PC-3 (cell line): Measurements from ENCODE around the gene WFDC5. TPM values are rescaled to one million over a fixed set of nuclear protein-coding genes. Genes with fewer than 3 reads are reported as not detected.
"Not testable (repeated sequence)": the region's sequence is repeated elsewhere in the genome, so short reads cannot be mapped to it uniquely, and the experiment has no call there.

Experiments used
- ATAC-seq: fragments of 200-7000 bp; cut with Tn5 transposase; 2 replicates; pipeline ENCODE4 v1.9.1; 2020; ENCODE audit warnings: mild to moderate bottlenecking, moderate library complexity
- BruUV-seq: library from RNA; stranded (reverse); fragments of 400-500 nt; replicated peaks from 2 replicates; lab custom pipeline; 2021; lab: Mats Ljungman, UMichigan
- CTCF ChIA-PET: fragments of 300-600 bp; sonication (Branson Sonifier 250); formaldehyde crosslinking; loops from one replicate; lab custom pipeline; 2022; ENCODE audit warnings: antibody characterized with exemption; lab: Charles Lee
- POLR2A ChIA-PET: fragments of 300-600 bp; sonication (Branson Sonifier 250); formaldehyde crosslinking; loops from one replicate; lab custom pipeline; 2022; ENCODE audit warnings: antibody characterized with exemption; ENCODE audit not compliant: unreplicated experiment; lab: Charles Lee
- DNase-seq: peaks from one replicate; pipeline ENCODE4 v3.0.0-alpha.2; 2015
- H2AFZ ChIP-seq: fragments of 300-600 bp; sonication (generic); 2 replicates; pipeline ENCODE4 v1.6.0; 2016; ENCODE audit warnings: antibody characterized with exemption, low read length
- H3F3A ChIP-seq: fragments of 300-600 bp; sonication (generic); one replicate; pipeline ENCODE4 v1.6.0; 2017; ENCODE audit warnings: antibody characterized with exemption, low read length, control low read depth, mild to moderate bottlenecking; ENCODE audit not compliant: unreplicated experiment
- H3K27ac ChIP-seq: fragments of 300-600 bp; sonication (generic); 2 replicates; pipeline ENCODE4 v1.5.1; 2016; ENCODE audit warnings: mild to moderate bottlenecking, low read length
- H3K27me3 ChIP-seq: fragments of 300-600 bp; sonication (generic); 2 replicates; pipeline ENCODE4 v1.6.1; 2016; ENCODE audit warnings: low read length, mixed read lengths
- H3K36me3 ChIP-seq: fragments of 300-600 bp; sonication (generic); 2 replicates; pipeline ENCODE4 v1.6.1; 2016; ENCODE audit warnings: low read depth, mixed run types, low read length, mixed read lengths
- H3K4me1 ChIP-seq: fragments of 300-600 bp; sonication (generic); 2 replicates; pipeline ENCODE4 v1.5.1; 2016; ENCODE audit warnings: low read length; ENCODE audit not compliant: insufficient read depth
- H3K4me2 ChIP-seq: fragments of 300-600 bp; sonication (generic); 2 replicates; pipeline ENCODE4 v1.6.0; 2016; ENCODE audit warnings: low read length
- H3K4me3 ChIP-seq: fragments of 300-600 bp; sonication (generic); 2 replicates; pipeline ENCODE4 v1.5.1; 2016; ENCODE audit warnings: mild to moderate bottlenecking, low read length, mixed read lengths
- H3K79me2 ChIP-seq: fragments of 300-600 bp; sonication (generic); 2 replicates; pipeline ENCODE4 v1.6.1; 2017; ENCODE audit warnings: low read length, mixed read lengths
- H3K9ac ChIP-seq: fragments of 300-600 bp; sonication (generic); 2 replicates; pipeline ENCODE4 v1.6.0; 2016; ENCODE audit warnings: mild to moderate bottlenecking, low read length
- H3K9me2 ChIP-seq: fragments of 300-600 bp; sonication (generic); replicated peaks from 2 replicates; pipeline ENCODE4 v1.6.1; 2016; ENCODE audit warnings: mixed run types, low read length, mixed read lengths
- H3K9me3 ChIP-seq: fragments of 300-600 bp; sonication (generic); 2 replicates; pipeline ENCODE4 v1.6.1; 2016; ENCODE audit warnings: low read length, mixed read lengths
- H4K20me1 ChIP-seq: fragments of 300-600 bp; sonication (generic); 2 replicates; pipeline ENCODE4 v1.6.1; 2016; ENCODE audit warnings: low read length, mixed read lengths
- CTCF ChIP-seq: fragments of 300-600 bp; sonication (generic); conservative IDR thresholded peaks from 2 replicates; pipeline ENCODE4 v1.5.1; 2017; ENCODE audit warnings: antibody characterized with exemption, low read depth, mild to moderate bottlenecking, low read length
- EZH2 ChIP-seq: fragments of 300-600 bp; sonication (generic); IDR thresholded peaks from one replicate; pipeline ENCODE4 v1.6.1; 2017; ENCODE audit warnings: antibody characterized with exemption, mild to moderate bottlenecking, low read length; ENCODE audit not compliant: unreplicated experiment
- EZH2phosphoT487 ChIP-seq: fragments of 300-600 bp; sonication (generic); IDR thresholded peaks from 2 replicates; pipeline ENCODE4 v1.6.1; 2018; ENCODE audit warnings: mild to moderate bottlenecking, antibody characterized with exemption, low read length, borderline replicate concordance
- intact Hi-C: fragments of 100-400 bp; cut with micrococcal nuclease; formaldehyde crosslinking; loops from 2 replicates; pipeline ENCODE4 v1.9.0; 2023
- total RNA-seq: library from RNA; depleted of rRNA; stranded (reverse); fragments of >200 nt; gene quantifications from 2 replicates; pipeline ENCODE4 v1.2.3, GENCODE V29; 2014

Gene WFDC5
- total RNA-seq, 1 experiment from 2014 or later: not detected

- BruUV-seq: no TSS peak
- H3K27ac ChIP-seq: no peak overlapping the region
- H4K20me1 ChIP-seq: no peaks in the 10 kb centered on the region
- H3K9me3 ChIP-seq: no peaks in the 10 kb centered on the region
- CTCF ChIA-PET: no interaction called here
- intact Hi-C loops: no loop called here
- H3F3A ChIP-seq: no peaks in the 10 kb centered on the region
- H2AFZ ChIP-seq: no peak overlapping the region
- no peak for DNase-seq
- H3K79me2 ChIP-seq: no peaks in the 10 kb centered on the region
- ATAC-seq: no peak
- no peaks in the 10 kb centered on the region for H3K36me3 ChIP-seq
- H3K27me3 ChIP-seq: no peaks in the 10 kb centered on the region
- no peak overlapping the region for H3K9ac ChIP-seq
- peaks cover 3% of the 10 kb centered on the region for H3K4me1 ChIP-seq
- POLR2A ChIA-PET: no interaction called here
- H3K9me2 ChIP-seq: no peaks in the 10 kb centered on the region
- no peak overlapping the region for H3K4me2 ChIP-seq
- H3K4me3 ChIP-seq: no peak overlapping the region
- TF ChIP-seq CTCF (no peak), EZH2phosphoT487 (no peak), EZH2 (no peak)
Observed at GRCh38 chr20:45152405-45152804, 37.4 kb upstream of the WFDC5 start.

- TF ChIP-seq CTCF (no peak), EZH2 (no peak), EZH2phosphoT487 (no peak)
- Histone ChIP-seq H3K9me2 (no peaks in the 10 kb centered on the region), H3K4me1 (no peaks in the 10 kb centered on the region), H3K4me2 (no peak overlapping the region), H3K9me3 (no peaks in the 10 kb centered on the region), H3K79me2 (no peaks in the 10 kb centered on the region), H3K4me3 (no peak overlapping the region), H3K27me3 (no peaks in the 10 kb centered on the region), H3K27ac (no peak overlapping the region), H3K36me3 (no peaks in the 10 kb centered on the region), H3K9ac (no peak overlapping the region), H3F3A (no peaks in the 10 kb centered on the region), H4K20me1 (no peaks in the 10 kb centered on the region), H2AFZ (no peak overlapping the region)
- ChIA-PET CTCF (no interaction called here), POLR2A (no interaction called here)
- intact Hi-C loops: no loop called here
- DNase-seq (no peak), ATAC-seq (no peak)
- no TSS peak for BruUV-seq
Observed at GRCh38 chr20:45149062-45149461, 34.1 kb upstream of the WFDC5 start.

GRCh38 chr20:45140836-45141235 is 25.9 kb upstream of the WFDC5 start:
- Histone ChIP-seq H3F3A (no peaks in the 10 kb centered on the region), H4K20me1 (no peaks in the 10 kb centered on the region), H2AFZ (no peak overlapping the region), H3K9ac (no peak overlapping the region), H3K9me2 (no peaks in the 10 kb centered on the region), H3K36me3 (no peaks in the 10 kb centered on the region), H3K27ac (no peak overlapping the region), H3K9me3 (no peaks in the 10 kb centered on the region), H3K27me3 (no peaks in the 10 kb centered on the region), H3K4me2 (no peak overlapping the region), H3K4me3 (no peak overlapping the region), H3K4me1 (peaks cover 19% of the 10 kb centered on the region), H3K79me2 (no peaks in the 10 kb centered on the region)
- ATAC-seq (no peak), DNase-seq (no peak)
- CTCF ChIA-PET: no interaction called here
- no peak for TF ChIP-seq CTCF
- no peak for TF ChIP-seq EZH2
- TF ChIP-seq EZH2phosphoT487: no peak
- intact Hi-C loops: no loop called here
- BruUV-seq: no TSS peak
- POLR2A ChIA-PET: no interaction called here

GRCh38 chr20:45139733-45140375 is 24.9 kb upstream of the WFDC5 start:
- ATAC-seq: not testable (repeated sequence)
- intact Hi-C loops: loop anchor here (1.0 to 5.0 kb wide), 3 partner anchors 37 to 151 kb away; no protein-coding TSS in a partner anchor
- POLR2A ChIA-PET: interaction anchor here (0.6 kb wide), 2 partner anchors 17 to 196 kb away, joined by 4 read pairs; no protein-coding TSS in a partner anchor

More at GRCh38 chr20:45139733-45140375, 24.9 kb upstream of the WFDC5 start:
- H3F3A ChIP-seq, H3K27ac ChIP-seq, BruUV-seq, H3K36me3 ChIP-seq, H3K79me2 ChIP-seq, H3K9ac ChIP-seq, H3K9me2 ChIP-seq, H3K4me3 ChIP-seq, H3K27me3 ChIP-seq, H2AFZ ChIP-seq, DNase-seq, H4K20me1 ChIP-seq, H3K4me2 ChIP-seq, H3K9me3 ChIP-seq: not testable (repeated sequence)
- peaks cover 19% of the 10 kb centered on the region for H3K4me1 ChIP-seq
- CTCF ChIA-PET: interaction anchor here (0.6 to 2.1 kb wide), 6 partner anchors 35 to 172 kb away, joined by 3 to 14 read pairs (median 8); no protein-coding TSS in a partner anchor
